Ishikawa (cell line): ENCODE results near the gene GTF3C1.

Experiments
- CEBPB ChIP-seq: IDR thresholded peaks from 2 replicates; pipeline ENCODE4 v1.6.1; 2012
- CREB1 ChIP-seq: IDR thresholded peaks from 2 replicates; pipeline ENCODE4 v1.6.1; 2012; ENCODE audit warnings: low read depth
- EGR1 ChIP-seq: IDR thresholded peaks from 2 replicates; pipeline ENCODE4 v1.6.1; 2012
- EP300 ChIP-seq: IDR thresholded peaks from 2 replicates; pipeline ENCODE4 v1.6.1; 2012; ENCODE audit warnings: borderline replicate concordance
- FOXM1 ChIP-seq: IDR thresholded peaks from 2 replicates; pipeline ENCODE4 v1.6.1; 2012; ENCODE audit warnings: low read depth, borderline replicate concordance
- NFIC ChIP-seq: IDR thresholded peaks from 2 replicates; pipeline ENCODE4 v1.6.1; 2012
- RAD21 ChIP-seq: IDR thresholded peaks from 2 replicates; pipeline ENCODE4 v1.6.1; 2012; ENCODE audit warnings: low read depth
- REST ChIP-seq: IDR thresholded peaks from 2 replicates; pipeline ENCODE4 v1.6.1; 2012; ENCODE audit warnings: low read depth, mild to moderate bottlenecking
- TAF1 ChIP-seq: IDR thresholded peaks from 2 replicates; pipeline ENCODE4 v1.6.1; 2012; ENCODE audit warnings: low read depth, mild to moderate bottlenecking
- TCF12 ChIP-seq: IDR thresholded peaks from 2 replicates; pipeline ENCODE4 v1.6.1; 2012; ENCODE audit warnings: low read depth
- TEAD4 ChIP-seq: IDR thresholded peaks from 2 replicates; pipeline ENCODE4 v1.6.1; 2012
- USF1 ChIP-seq: IDR thresholded peaks from 2 replicates; pipeline ENCODE4 v1.6.1; 2012
- YY1 ChIP-seq: IDR thresholded peaks from 2 replicates; pipeline ENCODE4 v1.6.1; 2012; ENCODE audit warnings: low read depth
- ZBTB7A ChIP-seq: IDR thresholded peaks from 2 replicates; pipeline ENCODE4 v1.6.1; 2012; ENCODE audit warnings: low read depth
- TF ChIP-seq, protein P1 (sequence below): IDR thresholded peaks from 2 replicates; pipeline ENCODE4 v1.6.1; 2012

GTF3C1 gene

DNA sequence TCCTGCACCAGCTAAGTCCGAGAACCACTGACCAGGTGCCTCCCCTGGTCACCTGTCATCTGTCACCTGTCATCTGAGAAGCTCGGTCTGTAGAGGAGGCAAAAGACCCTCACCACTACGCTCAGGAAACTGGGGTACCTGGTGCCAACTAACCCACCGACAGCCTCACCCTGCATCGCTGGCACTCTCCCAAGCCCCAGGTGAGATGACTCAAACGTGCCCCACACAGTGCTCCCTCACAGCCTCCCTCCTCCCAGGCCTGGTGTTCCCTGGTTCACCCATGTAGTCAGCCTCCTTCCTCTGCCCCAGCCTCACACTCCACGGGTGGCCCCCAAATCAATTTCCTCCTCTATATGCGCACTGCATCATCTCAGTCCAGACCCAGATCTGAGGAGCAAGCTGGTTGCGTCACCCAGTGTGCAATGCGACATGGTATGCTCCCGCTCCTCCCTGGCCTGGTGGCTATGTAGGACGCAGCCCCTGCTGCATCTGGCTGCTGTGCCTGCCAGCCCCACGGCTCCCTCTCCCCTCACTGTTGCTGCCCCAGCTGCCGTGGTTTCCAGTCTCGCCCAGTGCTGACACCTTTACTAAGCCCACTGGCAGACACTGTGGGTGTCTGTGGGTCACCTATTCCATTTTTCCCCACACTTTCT, 68.3 kb downstream of the GTF3C1 start:
- TF ChIP-seq CEBPB: no peak
- TF ChIP-seq, protein P1, sequence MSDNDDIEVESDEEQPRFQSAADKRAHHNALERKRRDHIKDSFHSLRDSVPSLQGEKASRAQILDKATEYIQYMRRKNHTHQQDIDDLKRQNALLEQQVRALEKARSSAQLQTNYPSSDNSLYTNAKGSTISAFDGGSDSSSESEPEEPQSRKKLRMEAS: no peak
- TF ChIP-seq CREB1: no peak
- no peak for TF ChIP-seq ZBTB7A
- TF ChIP-seq EGR1: no peak
- no peak for TF ChIP-seq FOXM1
- no peak for TF ChIP-seq REST
- no peak for TF ChIP-seq USF1
- no peak for TF ChIP-seq TAF1
- TF ChIP-seq TEAD4: no peak
- no peak for TF ChIP-seq EP300
- no peak for TF ChIP-seq NFIC
- no peak for TF ChIP-seq RAD21
- TF ChIP-seq TCF12: no peak
- no peak for TF ChIP-seq YY1

- no peak for TF ChIP-seq TAF1
- no peak for TF ChIP-seq TEAD4
- TF ChIP-seq REST: no peak
Observed at GRCh38 chr16:27480761-27481160, 69.0 kb downstream of the GTF3C1 start.

DNA sequence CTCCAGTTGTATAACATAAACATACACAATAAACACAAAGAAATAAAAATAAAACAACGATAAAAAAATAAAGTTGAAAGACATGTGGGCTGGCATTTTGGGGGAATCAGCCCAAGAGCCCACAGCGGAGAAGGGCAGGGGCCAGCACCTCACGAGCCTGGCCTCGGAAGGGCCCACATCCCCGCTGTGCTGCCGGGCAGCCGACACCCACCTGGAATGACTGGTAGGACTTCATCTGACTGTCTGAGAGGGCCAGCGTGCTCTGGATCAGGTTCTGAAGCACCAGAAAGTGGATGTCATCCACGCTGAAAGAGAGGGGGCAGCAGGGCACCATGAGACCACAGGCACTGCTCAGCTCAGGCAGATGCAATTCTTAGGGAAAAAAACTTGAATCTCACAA, 73.5 kb downstream of the GTF3C1 start:
- TF ChIP-seq YY1 (no peak), RAD21 (no peak), TEAD4 (no peak), FOXM1 (no peak), TAF1 (no peak), USF1 (no peak), NFIC (no peak), TCF12 (no peak), ZBTB7A (no peak), EP300 (no peak)
- TF ChIP-seq, protein P1: no peak

- TF ChIP-seq YY1: no peak
Observed at GRCh38 chr16:27475561-27475960, 74.2 kb downstream of the GTF3C1 start.

DNA sequence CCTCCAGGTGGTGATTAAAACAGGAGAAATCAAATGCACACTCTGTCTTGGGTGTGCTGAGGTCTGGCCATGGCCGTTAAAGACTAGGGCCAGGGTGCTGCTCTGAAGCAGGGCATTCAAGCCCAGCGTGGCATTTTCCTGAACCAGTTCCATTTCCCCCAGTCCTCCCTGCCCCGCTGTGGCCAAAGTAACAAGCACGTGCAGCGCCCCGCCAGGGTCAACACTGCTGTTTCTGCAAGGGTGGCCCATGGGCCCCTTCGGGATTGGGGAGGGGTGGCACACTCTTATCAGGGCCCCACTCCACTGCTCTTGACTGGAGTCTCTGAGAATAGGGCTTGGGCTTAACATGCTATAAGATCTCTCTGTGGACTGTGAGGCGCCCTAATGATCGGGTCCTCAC, 74.8 kb downstream of the GTF3C1 start:
- TF ChIP-seq, protein P1: no peak
- TF ChIP-seq CREB1: no peak
- TF ChIP-seq TCF12: no peak
- no peak for TF ChIP-seq TAF1
- TF ChIP-seq ZBTB7A: no peak
- no peak for TF ChIP-seq REST
- no peak for TF ChIP-seq USF1
